ENCODE data around the gene CFAP46. TPM values are rescaled to one million over a fixed set of nuclear protein-coding genes. Genes with fewer than 3 reads are reported as not detected.

Gene CFAP46
- total and polyA plus RNA-seq, 2 experiments from 2014 or later, result 3.1 to 5.4 TPM

DNA sequence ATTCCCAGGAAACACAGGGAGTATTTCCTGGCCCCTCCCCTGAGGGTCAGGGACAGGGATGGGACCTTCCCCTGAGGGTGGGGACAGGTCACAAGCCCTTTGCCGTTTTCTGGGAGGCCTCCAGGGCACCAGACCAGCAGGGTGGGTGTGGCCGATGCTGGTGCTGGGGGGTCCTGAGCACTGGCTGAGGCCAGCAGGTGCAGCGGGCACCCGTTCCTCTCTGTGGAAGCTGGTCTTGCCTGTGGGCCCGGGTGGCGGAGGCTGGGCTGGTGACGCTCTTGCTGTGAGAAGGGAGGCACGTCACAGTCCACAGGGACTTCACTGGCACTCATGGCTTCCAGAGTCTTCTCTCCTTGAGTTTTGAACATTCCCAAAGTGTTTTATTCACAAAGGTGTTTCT lies 44.2 kb upstream of the CFAP46 start:
- Mint-ChIP-seq H3K9me3 (no peaks in the 10 kb centered on the region), H3K27me3 (ENCODE audit: insufficient read depth, low read depth, poor library complexity) (peaks cover 9% of the 10 kb centered on the region), H3K27ac (no peak overlapping the region), H3K36me3 (ENCODE audit: low read depth) (no peaks in the 10 kb centered on the region), H3K4me3 (no peak overlapping the region), H3K4me1 (peaks cover 8% of the 10 kb centered on the region)
- Histone ChIP-seq H3K27ac (ENCODE audit: low read depth) (no peak overlapping the region), H3K9me2 (ENCODE audit: insufficient read depth) (no peaks in the 10 kb centered on the region), H3K4me3 (no peak overlapping the region), H3K79me2 (replicated peaks; ENCODE audit: insufficient read depth) (no peaks in the 10 kb centered on the region), H4K20me1 (replicated peaks; ENCODE audit: insufficient read depth) (no peaks in the 10 kb centered on the region), H2AFZ (no peak overlapping the region), H3K4me2 (no peak overlapping the region), H3F3A (replicated peaks; ENCODE audit: low read depth) (no peaks in the 10 kb centered on the region), H3K4me1 (ENCODE audit: insufficient read depth) (no peaks in the 10 kb centered on the region), H3K36me3 (ENCODE audit: insufficient read depth) (no peaks in the 10 kb centered on the region), H3K27me3 (ENCODE audit: insufficient read depth) (no peaks in the 10 kb centered on the region)
- TF ChIP-seq, protein P1, sequence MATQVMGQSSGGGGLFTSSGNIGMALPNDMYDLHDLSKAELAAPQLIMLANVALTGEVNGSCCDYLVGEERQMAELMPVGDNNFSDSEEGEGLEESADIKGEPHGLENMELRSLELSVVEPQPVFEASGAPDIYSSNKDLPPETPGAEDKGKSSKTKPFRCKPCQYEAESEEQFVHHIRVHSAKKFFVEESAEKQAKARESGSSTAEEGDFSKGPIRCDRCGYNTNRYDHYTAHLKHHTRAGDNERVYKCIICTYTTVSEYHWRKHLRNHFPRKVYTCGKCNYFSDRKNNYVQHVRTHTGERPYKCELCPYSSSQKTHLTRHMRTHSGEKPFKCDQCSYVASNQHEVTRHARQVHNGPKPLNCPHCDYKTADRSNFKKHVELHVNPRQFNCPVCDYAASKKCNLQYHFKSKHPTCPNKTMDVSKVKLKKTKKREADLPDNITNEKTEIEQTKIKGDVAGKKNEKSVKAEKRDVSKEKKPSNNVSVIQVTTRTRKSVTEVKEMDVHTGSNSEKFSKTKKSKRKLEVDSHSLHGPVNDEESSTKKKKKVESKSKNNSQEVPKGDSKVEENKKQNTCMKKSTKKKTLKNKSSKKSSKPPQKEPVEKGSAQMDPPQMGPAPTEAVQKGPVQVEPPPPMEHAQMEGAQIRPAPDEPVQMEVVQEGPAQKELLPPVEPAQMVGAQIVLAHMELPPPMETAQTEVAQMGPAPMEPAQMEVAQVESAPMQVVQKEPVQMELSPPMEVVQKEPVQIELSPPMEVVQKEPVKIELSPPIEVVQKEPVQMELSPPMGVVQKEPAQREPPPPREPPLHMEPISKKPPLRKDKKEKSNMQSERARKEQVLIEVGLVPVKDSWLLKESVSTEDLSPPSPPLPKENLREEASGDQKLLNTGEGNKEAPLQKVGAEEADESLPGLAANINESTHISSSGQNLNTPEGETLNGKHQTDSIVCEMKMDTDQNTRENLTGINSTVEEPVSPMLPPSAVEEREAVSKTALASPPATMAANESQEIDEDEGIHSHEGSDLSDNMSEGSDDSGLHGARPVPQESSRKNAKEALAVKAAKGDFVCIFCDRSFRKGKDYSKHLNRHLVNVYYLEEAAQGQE (IDR thresholded peaks at IDR 0.05; ENCODE audit: unreplicated experiment), result no peak
- no peak for TF ChIP-seq STAT1 (IDR thresholded peaks at IDR 0.05; ENCODE audit: unreplicated experiment)
- TF ChIP-seq ZNF331 (CRISPR knock-in tag; IDR thresholded peaks at IDR 0.05; ENCODE audit: low read depth), result no peak
- TF ChIP-seq ZNF114 (CRISPR knock-in tag; IDR thresholded peaks at IDR 0.05), result no peak
- TF ChIP-seq NANOG (IDR thresholded peaks at IDR 0.05; ENCODE audit: borderline replicate concordance), result no peak
- TF ChIP-seq, protein P2, sequence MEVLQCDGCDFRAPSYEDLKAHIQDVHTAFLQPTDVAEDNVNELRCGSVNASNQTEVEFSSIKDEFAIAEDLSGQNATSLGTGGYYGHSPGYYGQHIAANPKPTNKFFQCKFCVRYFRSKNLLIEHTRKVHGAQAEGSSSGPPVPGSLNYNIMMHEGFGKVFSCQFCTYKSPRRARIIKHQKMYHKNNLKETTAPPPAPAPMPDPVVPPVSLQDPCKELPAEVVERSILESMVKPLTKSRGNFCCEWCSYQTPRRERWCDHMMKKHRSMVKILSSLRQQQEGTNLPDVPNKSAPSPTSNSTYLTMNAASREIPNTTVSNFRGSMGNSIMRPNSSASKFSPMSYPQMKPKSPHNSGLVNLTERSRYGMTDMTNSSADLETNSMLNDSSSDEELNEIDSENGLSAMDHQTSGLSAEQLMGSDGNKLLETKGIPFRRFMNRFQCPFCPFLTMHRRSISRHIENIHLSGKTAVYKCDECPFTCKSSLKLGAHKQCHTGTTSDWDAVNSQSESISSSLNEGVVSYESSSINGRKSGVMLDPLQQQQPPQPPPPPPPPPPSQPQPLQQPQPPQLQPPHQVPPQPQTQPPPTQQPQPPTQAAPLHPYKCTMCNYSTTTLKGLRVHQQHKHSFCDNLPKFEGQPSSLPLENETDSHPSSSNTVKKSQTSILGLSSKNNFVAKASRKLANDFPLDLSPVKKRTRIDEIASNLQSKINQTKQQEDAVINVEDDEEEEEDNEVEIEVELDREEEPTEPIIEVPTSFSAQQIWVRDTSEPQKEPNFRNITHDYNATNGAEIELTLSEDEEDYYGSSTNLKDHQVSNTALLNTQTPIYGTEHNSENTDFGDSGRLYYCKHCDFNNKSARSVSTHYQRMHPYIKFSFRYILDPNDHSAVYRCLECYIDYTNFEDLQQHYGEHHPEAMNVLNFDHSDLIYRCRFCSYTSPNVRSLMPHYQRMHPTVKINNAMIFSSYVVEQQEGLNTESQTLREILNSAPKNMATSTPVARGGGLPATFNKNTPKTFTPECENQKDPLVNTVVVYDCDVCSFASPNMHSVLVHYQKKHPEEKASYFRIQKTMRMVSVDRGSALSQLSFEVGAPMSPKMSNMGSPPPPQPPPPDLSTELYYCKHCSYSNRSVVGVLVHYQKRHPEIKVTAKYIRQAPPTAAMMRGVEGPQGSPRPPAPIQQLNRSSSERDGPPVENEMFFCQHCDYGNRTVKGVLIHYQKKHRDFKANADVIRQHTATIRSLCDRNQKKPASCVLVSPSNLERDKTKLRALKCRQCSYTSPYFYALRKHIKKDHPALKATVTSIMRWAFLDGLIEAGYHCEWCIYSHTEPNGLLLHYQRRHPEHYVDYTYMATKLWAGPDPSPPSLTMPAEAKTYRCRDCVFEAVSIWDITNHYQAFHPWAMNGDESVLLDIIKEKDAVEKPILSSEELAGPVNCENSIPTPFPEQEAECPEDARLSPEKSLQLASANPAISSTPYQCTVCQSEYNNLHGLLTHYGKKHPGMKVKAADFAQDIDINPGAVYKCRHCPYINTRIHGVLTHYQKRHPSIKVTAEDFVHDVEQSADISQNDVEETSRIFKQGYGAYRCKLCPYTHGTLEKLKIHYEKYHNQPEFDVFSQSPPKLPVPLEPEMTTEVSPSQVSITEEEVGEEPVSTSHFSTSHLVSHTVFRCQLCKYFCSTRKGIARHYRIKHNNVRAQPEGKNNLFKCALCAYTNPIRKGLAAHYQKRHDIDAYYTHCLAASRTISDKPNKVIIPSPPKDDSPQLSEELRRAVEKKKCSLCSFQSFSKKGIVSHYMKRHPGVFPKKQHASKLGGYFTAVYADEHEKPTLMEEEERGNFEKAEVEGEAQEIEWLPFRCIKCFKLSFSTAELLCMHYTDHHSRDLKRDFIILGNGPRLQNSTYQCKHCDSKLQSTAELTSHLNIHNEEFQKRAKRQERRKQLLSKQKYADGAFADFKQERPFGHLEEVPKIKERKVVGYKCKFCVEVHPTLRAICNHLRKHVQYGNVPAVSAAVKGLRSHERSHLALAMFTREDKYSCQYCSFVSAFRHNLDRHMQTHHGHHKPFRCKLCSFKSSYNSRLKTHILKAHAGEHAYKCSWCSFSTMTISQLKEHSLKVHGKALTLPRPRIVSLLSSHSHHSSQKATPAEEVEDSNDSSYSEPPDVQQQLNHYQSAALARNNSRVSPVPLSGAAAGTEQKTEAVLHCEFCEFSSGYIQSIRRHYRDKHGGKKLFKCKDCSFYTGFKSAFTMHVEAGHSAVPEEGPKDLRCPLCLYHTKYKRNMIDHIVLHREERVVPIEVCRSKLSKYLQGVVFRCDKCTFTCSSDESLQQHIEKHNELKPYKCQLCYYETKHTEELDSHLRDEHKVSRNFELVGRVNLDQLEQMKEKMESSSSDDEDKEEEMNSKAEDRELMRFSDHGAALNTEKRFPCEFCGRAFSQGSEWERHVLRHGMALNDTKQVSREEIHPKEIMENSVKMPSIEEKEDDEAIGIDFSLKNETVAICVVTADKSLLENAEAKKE (CRISPR knock-in tag; IDR thresholded peaks at IDR 0.05), result no peak
- no peak for TF ChIP-seq EZH2 (IDR thresholded peaks at IDR 0.05; ENCODE audit: low read depth, unreplicated experiment)
- TF ChIP-seq, protein P3, sequence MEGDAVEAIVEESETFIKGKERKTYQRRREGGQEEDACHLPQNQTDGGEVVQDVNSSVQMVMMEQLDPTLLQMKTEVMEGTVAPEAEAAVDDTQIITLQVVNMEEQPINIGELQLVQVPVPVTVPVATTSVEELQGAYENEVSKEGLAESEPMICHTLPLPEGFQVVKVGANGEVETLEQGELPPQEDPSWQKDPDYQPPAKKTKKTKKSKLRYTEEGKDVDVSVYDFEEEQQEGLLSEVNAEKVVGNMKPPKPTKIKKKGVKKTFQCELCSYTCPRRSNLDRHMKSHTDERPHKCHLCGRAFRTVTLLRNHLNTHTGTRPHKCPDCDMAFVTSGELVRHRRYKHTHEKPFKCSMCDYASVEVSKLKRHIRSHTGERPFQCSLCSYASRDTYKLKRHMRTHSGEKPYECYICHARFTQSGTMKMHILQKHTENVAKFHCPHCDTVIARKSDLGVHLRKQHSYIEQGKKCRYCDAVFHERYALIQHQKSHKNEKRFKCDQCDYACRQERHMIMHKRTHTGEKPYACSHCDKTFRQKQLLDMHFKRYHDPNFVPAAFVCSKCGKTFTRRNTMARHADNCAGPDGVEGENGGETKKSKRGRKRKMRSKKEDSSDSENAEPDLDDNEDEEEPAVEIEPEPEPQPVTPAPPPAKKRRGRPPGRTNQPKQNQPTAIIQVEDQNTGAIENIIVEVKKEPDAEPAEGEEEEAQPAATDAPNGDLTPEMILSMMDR (conservative IDR thresholded peaks at IDR 0.05; ENCODE audit: low read depth in 2 of 2), result no peak
- TF ChIP-seq EZH2phosphoT487 (IDR thresholded peaks at IDR 0.05; ENCODE audit: unreplicated experiment), result no peak
- TF ChIP-seq, protein P4, sequence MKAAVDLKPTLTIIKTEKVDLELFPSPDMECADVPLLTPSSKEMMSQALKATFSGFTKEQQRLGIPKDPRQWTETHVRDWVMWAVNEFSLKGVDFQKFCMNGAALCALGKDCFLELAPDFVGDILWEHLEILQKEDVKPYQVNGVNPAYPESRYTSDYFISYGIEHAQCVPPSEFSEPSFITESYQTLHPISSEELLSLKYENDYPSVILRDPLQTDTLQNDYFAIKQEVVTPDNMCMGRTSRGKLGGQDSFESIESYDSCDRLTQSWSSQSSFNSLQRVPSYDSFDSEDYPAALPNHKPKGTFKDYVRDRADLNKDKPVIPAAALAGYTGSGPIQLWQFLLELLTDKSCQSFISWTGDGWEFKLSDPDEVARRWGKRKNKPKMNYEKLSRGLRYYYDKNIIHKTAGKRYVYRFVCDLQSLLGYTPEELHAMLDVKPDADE (IDR thresholded peaks at IDR 0.05), result no peak
- no peak for TF ChIP-seq JUNB (IDR thresholded peaks at IDR 0.05; ENCODE audit: unreplicated experiment)
- no peak for TF ChIP-seq POLR2AphosphoS5 (IDR thresholded peaks at IDR 0.05; ENCODE audit: low read depth)
- no peak for TF ChIP-seq CREB1 (CRISPR knock-in tag; IDR thresholded peaks at IDR 0.05; ENCODE audit: low read depth)
- DNase-seq (ENCODE audit: low spot score), result no peak
- ATAC-seq, result no peak
